HepG2 (cell line): ENCODE measurements around the gene ABHD17B. TPM values are rescaled to one million over a fixed set of nuclear protein-coding genes. Genes with fewer than 3 reads are reported as not detected.

Experiments
- ATF1 ChIP-seq: IDR thresholded peaks from 2 replicates; pipeline ENCODE4 v1.6.1; 2016; ENCODE audit warnings: mild to moderate bottlenecking, control low read depth
- BHLHE40 ChIP-seq: IDR thresholded peaks from 2 replicates; pipeline ENCODE4 v1.6.1; 2011; ENCODE audit warnings: low read length, improper control_type of control experiment
- GMEB2 ChIP-seq: IDR thresholded peaks from 2 replicates; pipeline ENCODE4 v1.6.1; 2016; ENCODE audit warnings: missing biosample characterization, missing genetic modification reagents, low read depth
- LCORL ChIP-seq, 2 experiments: fragments of 450-650 bp in 1 of 2; sonication (generic) in 1 of 2; formaldehyde crosslinking in 1 of 2; IDR thresholded peaks; 2 replicates each; pipeline versions ENCODE4 v1.5.0 to v1.6.1; 2017 to 2020; ENCODE audit warnings: antibody characterized with exemption in 1 of 2, missing genetic modification reagents in 1 of 2
- MAFK ChIP-seq, 2 experiments: IDR thresholded peaks in 1 of 2; conservative IDR thresholded peaks in 1 of 2; 2 replicates each; pipeline ENCODE4 v1.6.1; 2011; ENCODE audit warnings: improper control_type of control experiment in 2 of 2, low read length in 2 of 2
- MXD1 ChIP-seq: sonication (generic); formaldehyde crosslinking; IDR thresholded peaks from 2 replicates; pipeline ENCODE4 v1.4.0; 2020; ENCODE audit warnings: mild to moderate bottlenecking, missing genetic modification reagents
- NR1H2 ChIP-seq: sonication (generic); formaldehyde crosslinking; IDR thresholded peaks from 2 replicates; pipeline ENCODE4 v1.8.1; 2022; ENCODE audit warnings: low read depth, missing genetic modification reagents, borderline replicate concordance
- PAXIP1 ChIP-seq: sonication (generic); formaldehyde crosslinking; conservative IDR thresholded peaks from 2 replicates; pipeline ENCODE4 v1.4.0; 2020; ENCODE audit warnings: mild to moderate bottlenecking, missing genetic modification reagents, moderate library complexity
- RFXAP ChIP-seq: sonication (generic); formaldehyde crosslinking; IDR thresholded peaks from 2 replicates; pipeline ENCODE4 v1.4.0; 2020; ENCODE audit warnings: missing genetic modification reagents, borderline replicate concordance
- SAP130 ChIP-seq: IDR thresholded peaks from 2 replicates; pipeline ENCODE4 v1.6.1; 2016; ENCODE audit warnings: low read depth
- THYN1 ChIP-seq: sonication (generic); formaldehyde crosslinking; IDR thresholded peaks from 2 replicates; pipeline ENCODE4 v1.8.1; 2023; ENCODE audit warnings: low read depth, mild to moderate bottlenecking, moderate library complexity, missing genetic modification reagents, borderline replicate concordance
- ZFAT ChIP-seq: sonication (generic); formaldehyde crosslinking; conservative IDR thresholded peaks from 2 replicates; pipeline ENCODE4 v1.8.1; 2023; ENCODE audit warnings: missing genetic modification reagents, inconsistent platforms
- ZNF558 ChIP-seq: sonication (generic); formaldehyde crosslinking; IDR thresholded peaks from 2 replicates; pipeline ENCODE4 v1.9.0; 2022; ENCODE audit warnings: mild to moderate bottlenecking, missing genetic modification reagents, borderline replicate concordance
- ZNF777 ChIP-seq: sonication (generic); formaldehyde crosslinking; IDR thresholded peaks from 2 replicates; pipeline ENCODE4 v1.4.0; 2020; ENCODE audit warnings: missing genetic modification reagents
- ZNF782 ChIP-seq: sonication (generic); formaldehyde crosslinking; IDR thresholded peaks from 2 replicates; pipeline ENCODE4 v1.4.0; 2020; ENCODE audit warnings: missing genetic modification reagents, mild to moderate bottlenecking, borderline replicate concordance
- ZNF891 ChIP-seq: sonication (generic); formaldehyde crosslinking; IDR thresholded peaks from 2 replicates; pipeline ENCODE4 v1.5.0; 2020; ENCODE audit warnings: mild to moderate bottlenecking, missing genetic modification reagents
- ZUFSP ChIP-seq: sonication (generic); formaldehyde crosslinking; IDR thresholded peaks from 2 replicates; pipeline ENCODE4 v1.9.0; 2021; ENCODE audit warnings: missing genetic modification reagents, mild to moderate bottlenecking, borderline replicate concordance
- polyA plus RNA-seq, 8 experiments: library from polyadenylated mRNA; depleted of rRNA in 3 of 8; stranded (reverse) in 7 of 8; unstranded in 1 of 8; fragments of >200 nt; fragmentation: Illumina TruSeq in 4 of 8; extraction: Trizol in 4 of 8; gene quantifications; 2 replicates each; pipeline versions ENCODE4 v1.2.1 to v1.2.3, GENCODE V29; 2011 to 2016; ENCODE audit warnings: low read depth in 4 of 8, missing spikeins in 1 of 8, mixed read lengths in 1 of 8; ENCODE audit not compliant: insufficient read depth in 1 of 8
- total RNA-seq, 5 experiments: library from RNA; depleted of rRNA; stranded (reverse); fragments of >200 nt; fragmentation: Illumina TruSeq; extraction: Trizol; gene quantifications; 2 replicates each; pipeline ENCODE4 v1.2.3, GENCODE V29; 2016; ENCODE audit warnings: low read depth in 1 of 5

ABHD17B gene
- total and polyA plus RNA-seq, 2 of the 13 experiments (the other 11 are each of a cell fraction or from before 2014, with no cell fraction given): 11.3 to 22.0 TPM

GRCh38 chr9:71911061-71911907 lies at the start of gene ABHD17B, which contains the start of gene C9orf85 (continued):
- TF ChIP-seq GMEB2 (CRISPR knock-in tag) (0 out of 2 replicates have a peak, but pooled peaks have one; percentile 11), ZNF782 (CRISPR knock-in tag) (no peak), MXD1 (CRISPR knock-in tag) (0 out of 2 replicates have a peak, but pooled peaks have one; percentile 32), MAFK (conservative IDR thresholded peaks at IDR 0.05 in 1 of 2, IDR thresholded peaks at IDR 0.05 in 1 of 2; ENCODE audit: low read length in 2 of 2) (no peak), ZNF891 (CRISPR knock-in tag) (no peak; the same call in 1 of the 2 replicates), ZUFSP (CRISPR knock-in tag) (no peak), SAP130 (peak; percentile 86), ATF1 (CRISPR knock-in tag) (no peak), NR1H2 (CRISPR knock-in tag) (peak; percentile 82; the same call in 1 of the 2 replicates), LCORL (IDR thresholded peaks at IDR 0.05) (no peak), LCORL (CRISPR knock-in tag; IDR thresholded peaks at IDR 0.05) (no peak), RFXAP (no peak; the same call in 1 of the 2 replicates), ZNF558 (CRISPR knock-in tag) (no peak), ZFAT (CRISPR knock-in tag) (no peak; the same call in 1 of the 2 replicates), ZNF777 (CRISPR knock-in tag) (no peak; the same call in 1 of the 2 replicates), THYN1 (CRISPR knock-in tag) (no peak), BHLHE40 (peak; percentile 68), PAXIP1 (CRISPR knock-in tag) (no peak)
